Mammary epithelial cell (primary cell): Measurements from ENCODE around the gene ATP2B3.

Experiments
- CTCF ChIP-seq, 2 donors: IDR thresholded peaks in 1 of 2; conservative IDR thresholded peaks in 1 of 2; 2 replicates each; pipeline ENCODE4 v1.5.1; 2011 to 2012; ENCODE audit warnings: inconsistent platforms in 2 of 2, low read length in 2 of 2, mild to moderate bottlenecking in 2 of 2, control low read depth in 1 of 2, low read depth in 1 of 2; ENCODE audit not compliant: insufficient read depth in 1 of 2; ENCODE audit errors: extremely low read depth in 1 of 2
- EZH2 ChIP-seq: IDR thresholded peaks from 2 replicates; pipeline ENCODE4 v1.6.1; 2012; ENCODE audit warnings: low read length, inconsistent platforms, borderline replicate concordance

GRCh38 chrX:153626863-153627674 is 109.6 kb downstream of the ATP2B3 start:
- TF ChIP-seq CTCF (conservative IDR thresholded peaks at IDR 0.05 in 1 of 2, IDR thresholded peaks at IDR 0.05 in 1 of 2; ENCODE audit: extremely low read depth in 1 of 2, insufficient read depth in 1 of 2, low read depth in 1 of 2, low read length in 2 of 2): no peak
- no peak for TF ChIP-seq EZH2
